CD4-positive, alpha-beta T cell treated with Interleukin-2 at 100 ng/mL for 4 hours (primary cell): Measurements from ENCODE around the gene SP1.
A peak's percentile ranks its signal among the peaks of the same experiment; 100 is the strongest.
"Not testable (repeated sequence)": the region's sequence is repeated elsewhere in the genome, so short reads cannot be mapped to it uniquely, and the experiment has no call there.

Source experiments
- DNase-seq: peaks from one replicate; pipeline ENCODE4 v3.0.0-alpha.2; 2020; ENCODE audit warnings: low spot score

SP1 gene

GRCh38 chr12:53358836-53359419, 21.0 kb upstream of the SP1 start:
- no peak for DNase-seq

DNA sequence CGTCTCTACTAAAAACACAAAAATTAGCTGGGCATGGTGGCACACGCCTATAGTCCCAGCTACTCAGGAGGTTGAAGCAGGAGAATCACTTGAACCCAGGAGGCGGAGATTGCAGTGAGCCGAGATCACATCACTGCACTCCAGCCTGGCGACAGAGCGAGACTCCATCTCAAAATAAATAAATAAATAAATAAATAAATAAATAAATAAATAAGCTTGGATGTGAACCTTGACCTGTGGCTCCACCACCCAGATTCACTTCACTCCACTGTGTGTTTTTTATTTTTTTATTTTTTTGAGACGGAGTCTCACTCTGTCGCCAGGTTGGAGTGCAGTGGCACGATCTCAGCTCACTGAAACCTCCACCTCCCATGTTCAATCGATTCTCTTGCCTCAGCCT, 18.3 kb upstream of the SP1 start:
- not testable (repeated sequence) for DNase-seq

DNA sequence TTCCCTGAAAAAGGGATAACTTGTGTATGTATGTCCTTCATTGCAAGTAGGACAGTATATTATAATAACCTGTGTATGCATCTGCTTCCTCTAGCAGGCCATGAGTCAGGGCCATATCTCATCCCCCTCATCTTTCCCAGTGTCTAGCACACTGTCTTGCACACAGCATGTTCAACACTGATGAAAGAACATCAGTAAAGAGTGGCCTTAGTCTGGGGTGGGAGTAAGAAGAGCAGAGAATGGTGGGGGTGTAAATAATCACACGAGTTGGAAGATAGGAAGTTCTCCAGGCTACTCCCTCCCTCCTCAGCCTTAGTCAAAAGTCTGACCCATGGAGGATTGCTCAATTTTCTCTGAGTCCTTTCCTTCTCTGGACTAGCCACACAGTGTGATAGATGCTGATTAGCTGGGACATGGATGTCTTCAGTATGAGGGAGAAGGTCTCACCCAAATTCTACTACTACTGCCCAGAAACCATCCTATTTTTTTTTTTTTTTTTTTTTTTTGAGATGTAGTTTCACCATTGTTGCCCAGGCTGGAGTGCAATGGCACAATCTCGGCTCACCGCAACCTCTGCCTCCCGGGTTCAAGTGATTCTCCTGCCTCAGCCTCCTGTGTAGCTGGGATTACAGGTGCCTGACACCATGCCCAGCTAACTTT, 14.6 kb upstream of the SP1 start:
- no peak for DNase-seq

GRCh38 chr12:53373554-53374133, 6.3 kb upstream of the SP1 start:
- DNase-seq: not testable (repeated sequence)

GRCh38 chr12:53374277-53374676, 5.7 kb upstream of the SP1 start:
- DNase-seq: not testable (repeated sequence)

DNA sequence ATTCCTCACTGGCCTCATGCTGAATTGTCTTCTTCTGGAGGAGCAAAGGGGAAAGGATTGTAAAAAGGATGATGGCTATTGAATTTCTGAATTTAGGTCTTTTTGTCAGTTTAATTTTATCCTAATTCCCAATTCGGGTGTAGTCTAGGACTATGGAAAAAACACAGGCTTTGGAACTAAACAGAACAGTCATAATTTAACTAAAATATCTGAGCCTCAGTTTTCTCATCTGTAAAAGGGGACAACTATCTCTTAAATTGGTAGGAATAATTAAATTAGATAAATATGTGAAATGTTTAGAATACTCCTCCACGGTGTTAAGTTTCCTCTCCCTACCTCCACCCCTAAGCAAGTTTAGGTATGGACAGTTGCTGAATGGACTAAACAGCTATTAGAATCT, 3.2 kb upstream of the SP1 start:
- DNase-seq: no peak

DNA sequence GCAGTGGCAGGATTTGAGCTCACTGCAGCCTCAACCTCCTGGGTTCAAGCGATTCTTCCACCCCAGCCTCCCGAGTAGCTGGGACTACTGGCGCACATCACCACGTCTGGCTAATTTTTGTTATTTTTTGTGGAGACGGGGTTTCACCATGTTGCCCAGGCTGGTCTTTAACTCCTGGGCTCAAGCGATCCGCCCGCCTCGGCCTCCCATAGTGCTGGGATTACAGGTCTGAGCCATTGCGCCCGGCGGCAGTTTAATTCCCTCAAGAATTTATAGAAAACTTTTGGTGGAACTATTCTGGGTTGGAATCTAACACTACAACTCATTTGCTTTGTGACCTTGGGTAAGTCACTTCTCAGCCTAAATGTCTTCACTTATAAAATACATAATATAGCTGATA, 1.8 kb upstream of the SP1 start:
- DNase-seq: no peak

DNA sequence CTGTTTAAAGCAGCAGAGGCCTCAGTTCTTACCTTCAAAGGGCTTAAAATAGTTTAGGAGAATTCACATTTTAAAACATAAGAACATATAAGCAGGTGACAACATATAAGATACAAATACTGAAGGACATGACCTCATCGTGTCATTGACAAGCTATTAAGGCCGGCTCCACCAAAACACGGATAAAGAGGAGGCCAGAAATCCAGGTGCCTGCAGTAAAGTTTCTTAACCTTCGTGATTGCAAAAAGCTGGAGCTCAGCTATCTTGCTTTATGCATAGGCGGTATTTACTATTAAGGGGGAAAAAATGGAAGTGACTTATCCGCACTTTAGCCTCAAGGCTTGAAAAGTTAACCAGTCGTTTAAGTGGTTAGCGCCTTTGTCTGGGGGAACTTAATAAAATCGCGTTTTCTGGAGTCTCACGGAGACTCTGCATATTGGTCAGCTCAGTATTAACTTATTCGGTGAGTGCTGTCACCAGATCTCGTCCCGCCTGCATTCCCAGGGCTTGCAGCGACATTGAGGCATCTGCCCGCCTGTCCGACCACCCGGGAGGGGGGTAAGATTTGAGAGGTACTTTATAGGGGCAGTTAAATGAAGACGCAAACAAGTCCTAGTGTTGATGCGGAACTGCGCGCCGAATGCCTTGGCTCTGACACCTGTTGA, 1.1 kb upstream of the SP1 start:
- DNase-seq: no peak

GRCh38 chr12:53379389-53380103, 430 bp upstream of the SP1 start:
- peak; percentile 100 for DNase-seq

GRCh38 chr12:53380794-53381730, 1.1 kb downstream of the SP1 start:
- no peak for DNase-seq

- DNase-seq: peak; percentile 66
Measured at GRCh38 chr12:53381731-53382630, 2.0 kb downstream of the SP1 start.

- DNase-seq: no peak
Measured at GRCh38 chr12:53383258-53383657, 3.3 kb downstream of the SP1 start.

GRCh38 chr12:53386381-53386780, 6.4 kb downstream of the SP1 start:
- not testable (repeated sequence) for DNase-seq

DNA sequence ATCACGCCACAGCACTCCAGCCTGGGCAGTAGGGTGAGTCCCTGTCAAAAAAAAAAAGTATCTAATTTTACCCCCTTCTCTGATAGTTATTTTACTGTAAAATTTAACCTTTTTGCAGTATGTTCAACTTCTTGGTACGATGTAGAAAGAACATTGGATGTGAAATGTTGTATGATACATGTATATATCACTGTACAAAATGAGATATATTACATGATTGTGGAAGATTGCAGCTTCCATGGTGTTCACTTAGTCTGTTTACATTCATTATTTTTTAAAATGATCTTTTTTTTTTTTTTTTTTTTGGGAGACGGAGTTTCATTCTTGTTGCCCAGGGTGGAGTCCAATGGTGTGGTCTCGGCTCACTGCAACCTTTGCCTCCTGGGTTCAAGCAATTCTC, 9.0 kb downstream of the SP1 start:
- DNase-seq: no peak

DNA sequence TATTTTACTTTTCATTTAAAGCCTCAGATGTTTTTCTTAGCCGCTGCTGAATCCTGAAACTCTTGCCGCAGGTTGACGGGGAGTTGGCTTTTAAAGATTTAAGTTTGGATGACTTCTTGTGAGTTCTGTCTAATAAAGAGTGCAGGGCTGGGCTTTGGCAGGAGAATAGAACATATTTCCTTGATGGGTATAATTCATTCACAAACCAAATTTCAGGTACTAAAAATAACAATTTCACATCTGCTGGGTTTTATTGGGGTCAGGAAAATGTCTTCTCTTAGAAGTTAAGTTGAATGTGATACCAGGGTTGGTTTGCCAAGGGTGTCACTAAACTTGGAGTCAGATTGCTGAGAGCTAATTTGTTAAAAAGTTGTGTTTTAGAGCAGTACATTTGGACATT, 9.7 kb downstream of the SP1 start:
- DNase-seq: no peak

DNA sequence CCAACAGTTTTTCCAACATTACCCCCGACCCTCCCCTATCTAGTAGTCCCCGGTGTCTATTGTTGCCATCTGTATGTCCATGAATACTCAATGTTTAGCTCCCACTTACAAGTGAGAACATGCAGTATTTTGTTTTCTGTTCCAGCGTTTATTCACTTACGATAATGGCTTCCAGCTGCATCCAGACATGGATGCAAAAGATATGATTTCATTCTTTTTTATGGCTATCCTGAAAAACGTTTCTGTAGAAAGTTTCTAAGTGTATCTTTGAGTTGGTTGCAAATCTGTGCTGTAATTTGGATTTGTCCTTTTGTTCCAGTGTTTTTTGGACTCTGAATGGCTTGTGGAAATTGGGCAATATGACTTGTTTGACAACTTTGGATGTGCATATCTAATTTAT, 11.7 kb downstream of the SP1 start:
- DNase-seq: no peak

GRCh38 chr12:53399896-53400295, 19.9 kb downstream of the SP1 start:
- no peak for DNase-seq

DNA sequence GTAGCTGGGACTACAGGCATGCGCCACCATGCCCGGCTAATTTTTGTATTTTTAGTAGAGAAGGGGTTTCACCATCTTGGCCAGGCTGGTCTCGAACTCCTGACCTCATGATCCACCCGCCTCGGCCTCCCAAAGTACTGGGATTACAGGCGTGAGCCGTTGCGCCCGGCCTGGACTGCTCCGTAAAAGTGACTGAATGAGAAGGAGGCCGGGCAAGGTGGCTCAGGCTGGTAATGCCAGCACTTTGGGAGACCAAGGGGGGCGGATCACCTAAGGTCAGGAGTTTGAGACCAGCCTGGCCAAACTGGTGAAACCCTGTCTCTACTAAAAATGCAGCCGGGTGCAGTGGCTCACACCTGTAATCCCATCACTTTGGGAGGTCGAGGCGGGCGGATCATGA, 22.4 kb downstream of the SP1 start:
- not testable (repeated sequence) for DNase-seq

DNA sequence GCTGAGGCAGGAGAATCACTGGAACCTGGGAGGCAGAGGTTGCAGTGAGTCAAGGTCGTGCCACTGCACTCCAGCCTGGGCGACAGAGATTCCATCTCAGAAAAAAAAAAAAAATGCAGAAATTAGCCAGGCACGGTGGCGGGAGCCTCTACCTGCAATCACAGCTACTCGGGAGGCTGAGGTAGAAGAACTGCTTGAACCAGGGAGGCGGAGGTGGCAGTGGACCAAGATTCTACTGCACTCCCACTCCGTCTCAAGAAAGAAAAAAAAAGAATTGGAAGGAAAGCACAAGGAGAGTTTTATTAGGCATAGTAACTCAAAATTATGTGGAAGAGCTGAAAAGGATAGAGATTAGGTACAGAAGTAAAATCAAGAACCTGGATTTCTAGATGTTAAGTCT, 22.9 kb downstream of the SP1 start:
- no peak for DNase-seq

GRCh38 chr12:53410951-53411350, 31.0 kb downstream of the SP1 start:
- DNase-seq: no peak
